OCI-M2 (cell line): ENCODE data around the gene ANKS1B.
"Not testable (repeated sequence)": the region's sequence is repeated elsewhere in the genome, so short reads cannot be mapped to it uniquely, and the experiment has no call there.

Experiments used
- DNase-seq: peaks from one replicate; lab custom pipeline; 2025; ENCODE audit not compliant: unreplicated experiment; lab: John Stamatoyannopoulos, UW

ANKS1B gene

DNA sequence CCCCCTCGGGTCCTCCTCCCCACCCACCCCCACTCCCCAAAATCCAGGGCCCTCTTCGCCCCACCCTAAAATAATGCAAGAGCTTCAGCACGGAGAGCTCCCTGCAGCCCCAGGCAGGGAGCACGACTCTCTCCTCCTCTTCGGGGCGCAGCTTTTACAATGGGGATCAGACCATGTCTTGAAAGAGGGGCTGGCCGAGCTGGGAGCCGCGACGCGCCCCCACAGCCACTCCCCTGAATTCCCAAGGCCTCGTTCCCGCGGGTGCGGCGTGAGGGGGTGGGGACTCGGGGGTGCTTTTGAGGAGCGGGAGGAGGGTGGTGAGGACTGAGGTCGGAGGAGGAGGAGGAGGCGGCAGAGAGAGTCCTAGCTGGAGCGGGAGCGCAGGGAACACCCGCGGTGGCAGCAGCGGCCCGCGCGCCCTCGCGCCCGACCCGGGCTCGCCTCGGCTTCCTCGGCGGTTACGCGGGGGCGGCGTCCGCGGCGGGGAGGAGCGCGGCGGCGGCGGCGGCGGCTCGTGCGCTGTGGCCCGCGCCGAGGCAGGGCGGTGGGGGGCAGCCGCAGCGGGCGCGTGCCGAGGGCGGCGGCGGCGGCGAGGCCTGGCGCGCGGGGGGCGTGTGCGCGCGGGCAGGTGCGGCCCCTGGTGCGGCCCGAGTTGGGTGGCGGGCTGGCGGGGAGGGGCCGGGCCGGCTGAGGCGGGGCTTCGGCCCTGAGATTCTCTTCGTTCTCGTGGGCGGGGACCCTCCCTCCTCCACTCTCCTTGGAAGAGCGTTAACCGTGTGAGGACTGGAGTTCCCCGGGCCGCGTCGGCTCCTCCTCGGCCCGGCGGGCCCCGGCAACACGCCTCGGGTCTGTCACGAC, at the start of gene ANKS1B:
TSS of gene ANKS1B (minus strand) at position 666 of the 858 bp plus-strand sequence. CDS start 699 bp downstream, outside the sequence.
- DNase-seq: no peak

DNA sequence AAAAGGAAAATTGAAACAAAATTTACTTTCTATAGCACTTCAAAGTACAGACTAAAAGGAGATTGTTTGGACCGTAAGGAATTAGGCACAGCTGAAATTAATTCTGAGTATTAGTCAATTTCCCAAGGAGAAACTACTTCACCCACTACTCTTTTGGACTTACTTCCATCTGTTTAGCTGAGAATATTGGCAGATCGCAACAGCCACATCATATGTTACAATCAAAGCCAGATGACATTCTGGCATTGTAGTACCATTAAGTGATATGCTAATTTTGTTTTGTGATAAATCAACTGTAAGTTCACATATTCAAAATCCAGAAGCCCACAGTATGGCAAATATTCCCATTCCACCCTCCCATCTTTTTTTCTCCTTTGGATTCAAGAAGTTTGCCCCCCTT, 47.1 kb upstream of the ANKS1B start:
- no peak for DNase-seq

DNA sequence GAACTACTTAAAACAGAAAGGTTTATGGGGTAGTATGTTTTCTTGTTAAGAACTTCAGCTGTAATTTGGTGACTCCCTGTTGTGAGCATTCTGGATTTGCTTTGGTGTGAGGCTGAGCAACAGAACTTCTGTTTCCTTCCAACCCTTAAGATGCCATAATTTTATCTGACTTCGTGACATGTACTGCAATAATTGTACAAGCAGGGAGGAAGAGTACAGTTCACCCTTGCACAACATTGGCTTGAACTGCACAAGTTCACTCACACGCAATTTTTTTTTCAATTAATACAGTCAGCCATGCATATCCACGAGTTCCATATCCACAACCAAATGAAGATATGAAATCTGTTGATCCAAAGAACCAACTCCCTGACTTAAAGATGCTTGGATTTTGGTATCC, 42.9 kb upstream of the ANKS1B start:
- DNase-seq: no peak

DNA sequence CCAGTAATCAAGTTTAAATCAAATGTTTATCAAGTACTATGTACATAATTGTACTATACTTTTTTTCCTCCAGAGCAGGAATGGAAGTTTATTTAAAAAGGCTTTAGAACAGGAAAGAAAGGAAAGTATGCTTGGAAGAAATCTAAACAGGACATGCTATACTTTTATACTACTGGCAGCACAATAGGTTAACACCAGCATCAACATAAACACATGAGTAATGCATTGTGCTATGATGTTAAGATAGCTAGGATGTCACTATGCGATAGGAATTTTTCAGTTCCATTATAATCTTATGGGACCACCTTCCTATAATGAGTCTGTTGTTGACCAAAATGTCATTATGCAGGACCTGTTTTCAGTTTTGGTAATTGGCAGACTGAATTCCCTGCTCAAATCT, 41.5 kb upstream of the ANKS1B start:
- DNase-seq: no peak

DNA sequence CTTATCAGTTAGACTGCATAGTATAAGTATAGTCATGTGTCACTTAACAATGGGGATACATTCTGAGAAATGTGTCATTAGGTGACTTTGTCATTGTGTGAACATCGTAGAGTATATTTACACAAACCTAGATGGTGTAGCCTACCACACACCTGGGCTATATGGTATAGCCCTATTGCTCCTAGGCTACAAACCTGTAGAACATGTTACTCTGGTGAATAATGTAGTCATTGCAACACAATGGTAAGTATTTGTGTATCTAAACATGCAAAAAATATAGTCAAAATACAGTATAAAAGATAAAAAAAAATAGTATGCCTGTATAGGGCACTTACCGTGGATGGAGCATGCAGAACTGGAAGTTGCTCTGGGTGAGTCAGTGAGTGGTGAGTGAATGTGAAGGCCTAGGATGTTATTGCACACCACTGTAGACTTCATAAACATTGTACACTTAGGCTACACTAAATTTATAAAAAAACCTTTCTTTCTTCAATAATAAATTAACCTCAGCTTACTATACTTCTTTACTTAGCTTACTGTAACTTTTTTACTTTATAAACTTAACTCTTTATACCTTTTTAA, 40.3 kb upstream of the ANKS1B start:
- DNase-seq: no peak

DNA sequence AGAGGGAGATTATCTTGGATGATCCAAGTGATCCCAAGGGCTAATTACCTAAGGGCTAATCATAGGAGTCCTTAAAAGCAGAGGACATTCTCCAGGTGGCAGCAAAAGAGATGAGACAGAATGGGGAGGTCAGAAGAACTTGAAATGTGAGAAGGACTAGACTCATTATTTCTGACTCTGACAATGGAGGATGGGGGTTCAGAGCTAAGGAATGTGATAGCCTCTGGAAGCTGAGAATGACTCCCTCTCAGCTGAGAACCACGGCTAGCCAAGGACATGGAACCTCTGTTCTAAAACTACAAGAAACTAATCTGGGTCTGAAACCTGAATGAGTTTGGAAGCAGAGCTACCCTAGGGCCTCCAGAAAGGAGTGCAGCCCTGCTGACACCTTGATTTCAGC, 35.6 kb upstream of the ANKS1B start:
- no peak for DNase-seq

DNA sequence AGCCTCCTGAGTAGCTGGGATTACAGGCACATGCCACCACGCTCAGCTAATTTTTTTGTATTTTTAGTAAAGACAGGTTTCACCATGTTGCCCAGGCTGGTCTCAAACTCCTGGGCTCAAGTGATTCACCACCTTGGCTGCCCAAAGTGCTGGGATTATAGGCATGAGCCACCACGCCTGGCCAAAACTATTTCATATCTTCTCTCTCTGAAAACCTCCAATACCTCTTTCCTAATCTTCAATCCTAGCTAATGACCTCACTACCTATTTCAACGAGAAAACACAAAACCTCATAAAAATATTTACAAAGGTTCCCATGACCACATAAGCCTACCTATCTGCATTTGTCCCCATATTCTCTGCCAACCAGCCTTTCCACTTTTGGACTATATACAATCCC, 32.3 kb upstream of the ANKS1B start:
- no peak for DNase-seq

DNA sequence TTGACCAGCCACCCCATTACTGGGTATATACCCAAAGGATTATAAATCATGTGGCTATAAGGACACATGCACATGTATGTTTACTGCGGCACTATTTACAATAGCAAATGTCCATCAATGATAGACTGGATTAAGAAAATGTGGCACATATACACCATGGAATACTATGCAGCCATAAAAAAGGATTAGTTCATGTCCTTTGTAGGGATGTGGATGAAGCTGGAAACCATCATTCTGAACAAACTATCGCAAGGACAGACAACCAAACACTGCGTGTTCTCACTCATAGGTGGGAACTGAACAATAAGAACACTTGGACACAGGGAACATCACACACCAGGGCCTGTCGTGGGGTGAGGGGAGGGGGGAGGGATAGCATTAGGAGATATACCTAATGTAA, 31.6 kb upstream of the ANKS1B start:
- DNase-seq: not testable (repeated sequence)

DNA sequence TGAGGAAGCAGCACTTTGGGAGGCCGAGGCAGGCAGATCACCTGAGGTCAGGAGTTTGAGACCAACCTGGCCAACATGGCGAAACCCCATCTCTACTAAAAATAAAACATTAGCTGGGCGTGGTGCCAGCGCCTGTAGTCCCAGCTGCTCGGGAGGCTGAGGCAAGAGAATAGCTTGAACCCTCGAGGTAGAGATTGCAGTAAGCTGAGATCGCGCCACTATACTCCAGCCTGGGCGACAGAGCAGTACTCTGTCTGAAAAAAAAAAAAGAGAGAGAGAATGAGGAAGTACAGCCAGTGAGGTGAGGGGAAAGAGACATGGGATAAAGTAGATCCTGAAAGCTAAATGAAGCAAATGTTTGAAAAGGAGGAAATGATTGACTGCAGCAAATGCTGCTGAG, 21.1 kb upstream of the ANKS1B start:
- DNase-seq: not testable (repeated sequence)

DNA sequence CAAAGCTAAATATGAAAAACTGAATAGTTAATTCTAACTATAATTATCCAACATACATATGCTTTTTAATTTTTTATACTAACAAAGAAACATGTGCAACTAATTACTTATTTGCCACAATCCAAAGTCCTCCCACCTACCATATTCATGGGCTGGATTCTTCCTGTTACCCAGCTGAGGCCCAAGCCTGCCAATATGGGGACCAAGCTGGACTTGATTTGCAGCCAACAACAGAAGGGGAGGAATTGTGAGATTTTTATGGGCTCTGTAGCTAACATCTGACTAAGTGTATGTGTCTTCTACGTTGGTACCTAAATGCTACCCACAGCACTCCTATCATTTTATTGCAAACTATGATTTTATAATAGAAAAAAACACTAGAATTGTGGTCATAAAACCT, 13.1 kb upstream of the ANKS1B start:
- no peak for DNase-seq

DNA sequence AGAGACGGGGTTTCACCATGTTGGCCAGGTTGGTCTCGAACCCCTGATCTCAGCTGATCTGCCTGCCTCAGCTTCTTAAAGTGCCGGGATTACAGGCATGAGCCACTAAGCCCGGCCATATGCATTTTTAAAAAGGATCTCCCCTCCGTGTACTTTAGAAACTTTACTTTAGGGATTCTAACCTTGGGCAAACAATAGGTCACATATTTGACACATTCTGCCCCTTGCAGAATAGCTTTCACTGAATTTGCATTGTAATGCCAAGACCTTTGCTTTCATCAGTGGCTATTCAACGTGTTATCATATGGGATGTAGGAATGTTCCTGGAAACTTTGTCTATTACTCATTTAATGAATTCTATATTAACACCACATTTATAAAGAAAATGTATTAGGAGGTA, 11.4 kb upstream of the ANKS1B start:
- no peak for DNase-seq

DNA sequence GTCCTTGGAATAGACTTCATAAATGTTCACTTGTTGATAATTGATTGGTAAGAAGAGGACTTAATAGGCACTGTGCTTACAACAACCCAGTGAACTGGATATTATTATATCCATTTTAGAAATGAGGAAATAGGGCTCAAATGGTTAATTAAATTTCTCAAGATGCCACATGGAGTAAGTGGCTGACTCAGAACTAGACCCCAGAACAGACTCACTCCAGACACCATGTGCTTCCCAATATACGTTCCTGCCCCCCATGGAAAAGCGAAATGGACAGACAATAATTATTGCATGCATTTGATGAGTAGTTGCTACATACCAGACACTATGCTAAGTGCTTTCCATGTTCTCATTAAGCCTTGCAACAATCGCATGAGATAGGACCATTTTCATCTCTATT, 895 bp upstream of the ANKS1B start:
- DNase-seq: no peak

DNA sequence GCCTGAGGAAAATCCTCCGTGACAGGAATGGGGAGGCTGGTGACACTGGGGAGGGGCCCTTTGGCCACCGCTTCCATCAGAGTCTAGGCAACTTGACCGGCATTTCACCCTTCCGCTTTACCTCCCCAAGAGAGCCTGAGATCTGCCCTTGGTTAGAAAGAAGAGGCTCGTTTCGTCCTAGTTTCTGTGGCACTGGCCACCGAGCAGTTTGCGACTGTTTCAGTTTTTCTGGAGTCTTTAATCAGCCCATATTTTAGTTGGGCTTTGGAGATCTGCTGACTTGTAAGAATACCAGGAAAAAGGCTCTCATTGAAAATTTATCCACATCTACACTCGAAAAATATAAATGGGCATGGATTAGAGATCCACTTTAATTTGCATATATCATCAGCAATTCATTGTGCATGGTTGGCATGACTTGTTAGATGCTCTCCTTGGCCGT, 414 bp upstream of the ANKS1B start:
- no peak for DNase-seq

DNA sequence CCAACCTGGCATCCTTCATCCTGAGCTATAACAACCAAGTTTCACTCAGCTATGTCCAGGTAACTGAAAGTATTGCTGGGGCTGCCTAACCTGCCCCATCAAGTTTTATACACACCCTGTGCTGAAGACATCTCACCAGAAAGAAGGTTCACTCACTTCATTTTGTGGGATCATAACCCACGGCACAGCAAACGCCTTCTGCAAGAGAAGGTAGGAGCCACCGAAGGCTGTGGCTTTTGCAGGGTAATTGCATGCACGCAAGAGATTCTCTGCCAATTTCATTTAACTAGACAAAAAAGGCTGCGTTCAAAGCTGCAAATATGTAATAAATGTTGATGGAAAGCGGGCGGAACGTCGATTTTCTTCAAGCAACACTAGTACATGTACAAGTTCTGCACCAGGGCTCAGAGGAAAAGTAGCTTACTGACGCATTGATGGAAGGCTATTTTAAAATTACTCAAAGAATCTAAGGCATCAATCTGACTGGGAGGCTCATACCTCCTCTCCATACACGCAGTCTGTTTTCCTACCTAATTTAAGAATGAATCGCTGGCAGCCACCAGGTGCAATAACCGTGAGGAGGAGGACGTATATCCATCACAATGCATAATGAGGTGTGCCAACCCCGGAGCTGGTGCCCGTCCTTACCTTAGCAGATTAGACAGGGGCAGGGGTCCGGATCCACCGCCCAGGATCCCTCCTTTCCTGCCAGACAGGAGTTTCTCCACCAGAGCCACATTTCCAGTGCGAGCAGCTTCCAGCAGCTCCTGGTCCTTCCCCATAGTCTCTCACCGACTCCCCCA, 1.1 kb downstream of the ANKS1B start:
- DNase-seq: no peak

DNA sequence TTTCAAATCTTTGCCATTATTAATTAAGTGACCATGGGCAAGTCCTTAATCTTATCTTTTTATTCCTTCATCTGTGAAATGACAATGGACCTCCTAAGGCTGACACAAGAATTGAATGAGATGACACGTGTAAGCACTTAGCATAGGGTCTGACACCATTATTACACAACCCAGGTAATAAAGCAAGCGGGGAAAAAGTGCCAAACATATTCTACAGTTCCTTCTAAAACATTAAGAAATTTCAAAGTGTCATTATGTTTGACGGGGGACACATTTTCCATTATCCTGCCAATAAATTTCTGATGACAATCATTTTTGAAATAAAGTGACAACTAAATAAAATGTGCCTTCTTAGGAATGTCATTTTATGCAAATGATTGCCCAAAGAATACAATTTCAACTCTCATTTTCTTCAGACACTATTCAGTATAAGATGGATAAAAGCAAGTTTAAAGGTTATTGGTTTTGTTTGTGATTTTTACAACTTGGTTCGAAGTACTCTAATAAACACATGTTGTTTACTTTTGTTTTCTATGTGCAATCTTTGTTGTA, 3.0 kb downstream of the ANKS1B start:
- DNase-seq: no peak

DNA sequence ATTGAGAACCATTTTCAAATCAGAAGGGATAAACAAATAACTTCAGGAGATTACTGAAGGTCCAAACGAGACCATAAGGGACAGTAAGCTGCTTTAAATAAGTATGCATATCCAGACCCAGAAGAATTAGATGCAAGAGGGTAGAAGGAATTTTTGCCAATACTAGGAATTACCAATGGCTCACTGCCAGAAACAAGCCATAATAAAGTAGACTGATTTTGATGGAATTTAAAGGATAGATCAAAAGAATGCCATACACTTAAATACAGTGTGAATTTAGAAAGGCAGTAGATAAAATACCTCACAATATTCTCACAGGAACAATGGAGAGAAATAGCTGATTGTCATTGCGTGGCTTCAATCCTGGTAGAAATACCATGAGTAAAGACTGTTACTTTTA, 5.3 kb downstream of the ANKS1B start:
- no peak for DNase-seq

DNA sequence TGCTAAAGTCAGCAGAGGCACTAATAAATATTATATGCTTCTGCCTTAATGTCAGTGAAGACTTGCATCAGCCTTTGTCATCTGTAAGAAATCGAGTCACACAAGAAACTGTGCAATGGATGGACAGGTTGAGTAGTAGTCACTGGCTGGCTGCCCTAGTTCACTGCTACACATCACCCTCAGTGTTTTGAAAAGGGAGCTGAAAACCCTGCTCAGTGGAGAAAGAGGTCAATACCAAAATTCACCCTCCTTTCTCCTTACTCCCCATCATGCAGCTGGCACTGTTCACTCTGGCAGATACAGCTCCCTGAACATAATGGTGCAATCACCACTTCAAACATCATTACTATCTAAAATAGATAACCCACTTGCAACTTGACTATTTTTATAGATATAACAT, 6.6 kb downstream of the ANKS1B start:
- DNase-seq: no peak

DNA sequence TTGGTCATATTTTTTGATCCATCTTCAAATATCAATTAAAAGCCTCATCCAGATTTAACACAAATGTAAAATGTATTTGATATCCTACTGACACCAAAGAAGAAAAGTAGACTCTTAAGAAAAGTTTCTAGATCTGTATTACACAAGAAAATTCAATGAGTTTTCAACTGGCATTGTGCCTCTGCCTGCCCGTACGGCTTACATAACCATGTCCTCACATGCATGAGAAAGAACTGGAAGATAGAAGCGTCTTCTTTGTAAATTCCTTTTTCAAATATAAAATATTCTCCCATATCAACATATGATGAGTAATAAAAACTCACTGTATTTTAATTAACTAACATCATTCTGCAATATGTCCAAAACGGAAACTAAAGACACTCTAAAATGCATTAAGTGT, 7.2 kb downstream of the ANKS1B start:
- DNase-seq: no peak

DNA sequence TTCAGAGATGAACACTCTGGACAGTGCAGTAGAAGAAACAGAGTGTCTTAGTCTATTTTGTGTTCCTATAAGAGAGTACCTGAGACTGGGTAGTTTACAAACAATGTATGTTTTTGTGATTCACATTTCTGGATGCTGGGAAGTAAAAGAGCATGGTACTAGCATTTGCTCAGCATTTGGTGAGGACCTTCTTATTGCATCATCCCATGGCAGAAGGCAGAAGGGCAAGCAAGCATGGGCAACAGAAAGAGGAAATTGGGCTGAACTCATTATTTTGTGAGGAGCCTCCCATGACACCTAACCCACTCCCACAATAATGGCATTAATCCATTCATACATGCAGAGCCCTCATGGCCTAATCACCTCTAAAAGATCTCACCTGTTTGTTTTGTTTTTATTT, 8.0 kb downstream of the ANKS1B start:
- DNase-seq: no peak

DNA sequence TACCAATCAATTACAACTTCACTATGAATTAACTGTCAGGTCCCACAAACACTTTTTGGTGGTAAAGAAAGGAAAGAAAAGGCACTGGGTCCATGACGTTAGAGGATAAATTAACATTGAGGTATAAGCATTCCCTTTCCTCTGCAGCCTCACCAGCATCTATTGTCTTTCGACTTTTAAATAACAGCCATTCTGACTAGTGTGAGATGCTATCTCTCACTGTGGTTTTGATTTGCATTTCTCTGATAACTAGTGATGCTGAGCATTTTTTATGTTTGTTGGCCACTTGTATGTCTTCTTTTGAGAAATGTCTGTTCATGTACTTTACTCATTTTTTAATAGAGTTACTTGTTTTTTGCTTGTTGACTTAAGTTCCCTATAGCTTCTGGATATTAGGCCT, 9.4 kb downstream of the ANKS1B start:
- DNase-seq: no peak

DNA sequence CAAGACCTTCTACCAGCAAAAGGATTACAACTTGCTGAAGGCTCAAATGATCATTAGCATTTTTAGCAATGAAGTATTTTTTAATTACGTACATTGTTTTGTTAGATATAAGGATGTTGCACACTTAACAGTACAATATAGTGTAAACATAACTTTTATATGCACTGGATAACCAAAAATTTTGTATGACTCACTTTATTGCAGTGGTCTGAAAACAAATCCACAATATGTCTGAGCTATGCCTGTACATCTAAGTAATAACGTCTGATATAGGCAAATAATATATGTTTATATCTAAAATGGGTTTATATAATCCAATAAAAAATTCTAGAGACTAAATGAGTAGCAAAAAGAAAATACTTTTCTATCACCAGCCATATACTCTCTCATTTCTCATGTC, 10.6 kb downstream of the ANKS1B start:
- DNase-seq: no peak

DNA sequence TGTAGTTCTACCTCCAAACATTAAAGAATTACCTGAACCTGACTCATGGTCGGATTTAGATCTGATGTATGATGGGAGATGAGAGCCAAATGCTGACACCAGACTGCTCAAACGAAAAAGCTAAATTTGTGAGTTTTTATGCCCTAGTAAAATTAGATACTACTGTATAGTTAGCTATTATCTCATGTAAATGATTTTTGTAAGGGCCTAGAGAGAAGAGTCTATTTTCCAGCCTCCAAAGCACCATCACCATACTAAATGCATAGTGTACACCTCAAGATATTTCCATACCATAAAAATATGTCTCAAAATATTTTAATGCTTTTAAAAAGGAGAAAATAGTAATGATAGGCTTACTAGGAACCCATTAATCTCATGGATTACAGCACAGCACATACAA, 18.3 kb downstream of the ANKS1B start:
- DNase-seq: no peak
